HepG2 (cell line): ENCODE data around the gene MSH3. TPM values are rescaled to one million over a fixed set of nuclear protein-coding genes. Genes with fewer than 3 reads are reported as not detected.

Source experiments
- BCL6 ChIP-seq: IDR thresholded peaks from 2 replicates; pipeline ENCODE4 v1.6.1; 2016; ENCODE audit warnings: missing genetic modification reagents, missing compliant biosample characterization
- DMAP1 ChIP-seq: IDR thresholded peaks from 2 replicates; pipeline ENCODE4 v1.6.1; 2016
- EP300 ChIP-seq, 3 experiments: sonication (generic) in 1 of 3; formaldehyde crosslinking in 1 of 3; IDR thresholded peaks; 2 replicates each; pipeline versions ENCODE4 v1.5.1 to v1.6.1; 2011 to 2020; ENCODE audit warnings: low read depth in 2 of 3, low read length in 2 of 3, borderline replicate concordance in 1 of 3, improper control_type of control experiment in 1 of 3, mild to moderate bottlenecking in 1 of 3, missing genetic modification reagents in 1 of 3, moderate library complexity in 1 of 3
- GFI1 ChIP-seq: sonication (generic); formaldehyde crosslinking; IDR thresholded peaks from 2 replicates; pipeline ENCODE4 v1.5.0; 2020; ENCODE audit warnings: missing genetic modification reagents, mild to moderate bottlenecking, borderline replicate concordance
- HCFC1 ChIP-seq: fragments of 150-350 bp; IDR thresholded peaks from 2 replicates; pipeline ENCODE4 v1.6.1; 2014; ENCODE audit warnings: low read depth, low read length
- KDM6A ChIP-seq: IDR thresholded peaks from 2 replicates; pipeline ENCODE4 v1.6.1; 2016; ENCODE audit warnings: low read depth
- MAFG ChIP-seq: sonication (generic); formaldehyde crosslinking; IDR thresholded peaks from 2 replicates; pipeline ENCODE4 v1.5.1; 2020; ENCODE audit warnings: mild to moderate bottlenecking, missing genetic modification reagents
- MIER2 ChIP-seq: IDR thresholded peaks from 2 replicates; pipeline ENCODE4 v1.6.1; 2016; ENCODE audit warnings: missing biosample characterization, missing genetic modification reagents
- POLR2G ChIP-seq: fragments of 200-400 bp; formaldehyde crosslinking; IDR thresholded peaks from 2 replicates; pipeline ENCODE4 v1.6.1; 2018; ENCODE audit warnings: mild to moderate bottlenecking, low read depth, low read length, moderate library complexity
- RARG ChIP-seq: sonication (generic); formaldehyde crosslinking; IDR thresholded peaks from 2 replicates; pipeline ENCODE4 v1.4.0; 2020; ENCODE audit warnings: low read depth, mild to moderate bottlenecking, missing genetic modification reagents
- SP2 ChIP-seq: sonication (generic); formaldehyde crosslinking; IDR thresholded peaks from 2 replicates; pipeline ENCODE4 v1.5.1; 2020; ENCODE audit warnings: mild to moderate bottlenecking, missing genetic modification reagents
- SP5 ChIP-seq: IDR thresholded peaks from 2 replicates; pipeline ENCODE4 v1.6.1; 2016; ENCODE audit warnings: low read depth, borderline replicate concordance
- STAT6 ChIP-seq: sonication (generic); formaldehyde crosslinking; IDR thresholded peaks from 2 replicates; pipeline ENCODE4 v1.4.0; 2020; ENCODE audit warnings: missing genetic modification reagents, mild to moderate bottlenecking, borderline replicate concordance
- TAF1 ChIP-seq: sonication (generic); formaldehyde crosslinking; IDR thresholded peaks from 2 replicates; pipeline ENCODE4 v1.4.0; 2020; ENCODE audit warnings: missing genetic modification reagents
- TGIF2 ChIP-seq: IDR thresholded peaks from 2 replicates; pipeline ENCODE4 v1.6.1; 2016; ENCODE audit warnings: control low read depth, missing compliant biosample characterization
- ZBTB21 ChIP-seq: sonication (generic); formaldehyde crosslinking; IDR thresholded peaks from 2 replicates; pipeline ENCODE4 v1.4.0; 2020; ENCODE audit warnings: missing genetic modification reagents
- ZNF343 ChIP-seq: sonication (generic); formaldehyde crosslinking; IDR thresholded peaks from 2 replicates; pipeline ENCODE4 v1.4.0; 2020; ENCODE audit warnings: mild to moderate bottlenecking, missing genetic modification reagents
- ZNF552 ChIP-seq: sonication (generic); formaldehyde crosslinking; IDR thresholded peaks from 2 replicates; pipeline ENCODE4 v1.9.0; 2022; ENCODE audit warnings: missing genetic modification reagents, mild to moderate bottlenecking, borderline replicate concordance
- ZNF563 ChIP-seq: sonication (generic); formaldehyde crosslinking; IDR thresholded peaks from 2 replicates; pipeline ENCODE4 v1.8.0; 2022; ENCODE audit warnings: mild to moderate bottlenecking, moderate library complexity, missing genetic modification reagents
- ZNF891 ChIP-seq: sonication (generic); formaldehyde crosslinking; IDR thresholded peaks from 2 replicates; pipeline ENCODE4 v1.5.0; 2020; ENCODE audit warnings: mild to moderate bottlenecking, missing genetic modification reagents
- ZSCAN29 ChIP-seq: sonication (generic); formaldehyde crosslinking; conservative IDR thresholded peaks from 2 replicates; pipeline ENCODE4 v1.4.0; 2020; ENCODE audit warnings: mild to moderate bottlenecking, missing genetic modification reagents
- polyA plus RNA-seq, 8 experiments: library from polyadenylated mRNA; depleted of rRNA in 3 of 8; stranded (reverse) in 7 of 8; unstranded in 1 of 8; fragments of >200 nt; fragmentation: Illumina TruSeq in 4 of 8; extraction: Trizol in 4 of 8; gene quantifications; 2 replicates each; pipeline versions ENCODE4 v1.2.1 to v1.2.3, GENCODE V29; 2011 to 2016; ENCODE audit warnings: low read depth in 4 of 8, missing spikeins in 1 of 8, mixed read lengths in 1 of 8; ENCODE audit not compliant: insufficient read depth in 1 of 8
- total RNA-seq, 5 experiments: library from RNA; depleted of rRNA; stranded (reverse); fragments of >200 nt; fragmentation: Illumina TruSeq; extraction: Trizol; gene quantifications; 2 replicates each; pipeline ENCODE4 v1.2.3, GENCODE V29; 2016; ENCODE audit warnings: low read depth in 1 of 5
- TF ChIP-seq, protein P1 (sequence below): sonication (generic); formaldehyde crosslinking; IDR thresholded peaks from 2 replicates; pipeline ENCODE4 v1.5.0; 2020; ENCODE audit warnings: mild to moderate bottlenecking, missing genetic modification reagents
- TF ChIP-seq, protein P2 (sequence below): IDR thresholded peaks from 2 replicates; pipeline ENCODE4 v1.6.1; 2012; ENCODE audit warnings: low read depth, low read length, improper control_type of control experiment

The MSH3 gene
- total and polyA plus RNA-seq, 2 of the 13 experiments (the other 11 are each of a cell fraction or from before 2014, with no cell fraction given) = 4.0 to 16.4 TPM

GRCh38 chr5:80631278-80632259 lies 22.9 kb upstream of the MSH3 start (continued):
- no peak for TF ChIP-seq STAT6 (CRISPR knock-in tag)
- no peak for TF ChIP-seq SP2 (CRISPR knock-in tag)
- TF ChIP-seq SP5 (CRISPR knock-in tag) = peak; percentile 57; the same call in 1 of the 2 replicates
- TF ChIP-seq ZSCAN29 (CRISPR knock-in tag) = no peak; the same call in 1 of the 2 replicates
- TF ChIP-seq, protein P1, sequence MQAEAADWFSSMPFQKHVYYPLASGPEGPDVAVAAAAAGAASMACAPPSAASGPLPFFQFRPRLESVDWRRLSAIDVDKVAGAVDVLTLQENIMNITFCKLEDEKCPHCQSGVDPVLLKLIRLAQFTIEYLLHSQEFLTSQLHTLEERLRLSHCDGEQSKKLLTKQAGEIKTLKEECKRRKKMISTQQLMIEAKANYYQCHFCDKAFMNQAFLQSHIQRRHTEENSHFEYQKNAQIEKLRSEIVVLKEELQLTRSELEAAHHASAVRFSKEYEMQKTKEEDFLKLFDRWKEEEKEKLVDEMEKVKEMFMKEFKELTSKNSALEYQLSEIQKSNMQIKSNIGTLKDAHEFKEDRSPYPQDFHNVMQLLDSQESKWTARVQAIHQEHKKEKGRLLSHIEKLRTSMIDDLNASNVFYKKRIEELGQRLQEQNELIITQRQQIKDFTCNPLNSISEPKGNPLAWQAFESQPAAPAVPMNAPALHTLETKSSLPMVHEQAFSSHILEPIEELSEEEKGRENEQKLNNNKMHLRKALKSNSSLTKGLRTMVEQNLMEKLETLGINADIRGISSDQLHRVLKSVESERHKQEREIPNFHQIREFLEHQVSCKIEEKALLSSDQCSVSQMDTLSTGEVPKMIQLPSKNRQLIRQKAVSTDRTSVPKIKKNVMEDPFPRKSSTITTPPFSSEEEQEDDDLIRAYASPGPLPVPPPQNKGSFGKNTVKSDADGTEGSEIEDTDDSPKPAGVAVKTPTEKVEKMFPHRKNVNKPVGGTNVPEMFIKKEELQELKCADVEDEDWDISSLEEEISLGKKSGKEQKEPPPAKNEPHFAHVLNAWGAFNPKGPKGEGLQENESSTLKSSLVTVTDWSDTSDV (CRISPR knock-in tag) = no peak
- TF ChIP-seq EP300 (IDR thresholded peaks at IDR 0.05; ENCODE audit: low read depth in 2 of 2, low read length in 2 of 2) = peak; percentile 19 to 66; a peak in 2 of 4 replicates
- no peak for TF ChIP-seq EP300 (CRISPR knock-in tag; IDR thresholded peaks at IDR 0.05; ENCODE audit: borderline replicate concordance)
- TF ChIP-seq RARG = no peak
- TF ChIP-seq POLR2G = no peak
- peak; percentile 81 for TF ChIP-seq BCL6
- no peak for TF ChIP-seq ZNF563 (CRISPR knock-in tag)
- no peak for TF ChIP-seq ZNF552 (CRISPR knock-in tag)
- 0 out of 2 replicates have a peak, but pooled peaks have one; percentile 37 for TF ChIP-seq KDM6A (CRISPR knock-in tag)
- no peak for TF ChIP-seq TAF1
- TF ChIP-seq MIER2 (CRISPR knock-in tag) = 0 out of 2 replicates have a peak, but pooled peaks have one; percentile 13
- TF ChIP-seq MAFG (CRISPR knock-in tag) = no peak
- TF ChIP-seq ZNF891 (CRISPR knock-in tag) = no peak
- peak; percentile 79; the same call in 1 of the 2 replicates for TF ChIP-seq GFI1 (CRISPR knock-in tag)
- TF ChIP-seq DMAP1 (CRISPR knock-in tag) = peak; percentile 44; the same call in 1 of the 2 replicates
- TF ChIP-seq HCFC1 = no peak
- TF ChIP-seq ZNF343 (CRISPR knock-in tag) = no peak
- no peak for TF ChIP-seq TGIF2 (CRISPR knock-in tag)
- TF ChIP-seq, protein P2, sequence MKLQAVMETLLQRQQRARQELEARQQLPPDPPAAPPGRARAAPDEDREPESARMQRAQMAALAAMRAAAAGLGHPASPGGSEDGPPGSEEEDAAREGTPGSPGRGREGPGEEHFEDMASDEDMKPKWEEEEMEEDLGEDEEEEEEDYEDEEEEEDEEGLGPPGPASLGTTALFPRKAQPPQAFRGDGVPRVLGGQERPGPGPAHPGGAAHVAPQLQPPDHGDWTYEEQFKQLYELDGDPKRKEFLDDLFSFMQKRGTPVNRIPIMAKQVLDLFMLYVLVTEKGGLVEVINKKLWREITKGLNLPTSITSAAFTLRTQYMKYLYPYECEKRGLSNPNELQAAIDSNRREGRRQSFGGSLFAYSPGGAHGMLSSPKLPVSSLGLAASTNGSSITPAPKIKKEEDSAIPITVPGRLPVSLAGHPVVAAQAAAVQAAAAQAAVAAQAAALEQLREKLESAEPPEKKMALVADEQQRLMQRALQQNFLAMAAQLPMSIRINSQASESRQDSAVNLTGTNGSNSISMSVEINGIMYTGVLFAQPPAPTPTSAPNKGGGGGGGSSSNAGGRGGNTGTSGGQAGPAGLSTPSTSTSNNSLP = peak; percentile 67
- TF ChIP-seq ZBTB21 (CRISPR knock-in tag) = peak; percentile 64; the same call in 1 of the 2 replicates
